T-cell (primary cell): ENCODE measurements around the gene ROBO1. TPM values are rescaled to one million over a fixed set of nuclear protein-coding genes. Genes with fewer than 3 reads are reported as not detected.

Source experiments
- ATAC-seq, 4 experiments: fragments of 200-7000 bp in 3 of 4; fragments of 150-1000 bp in 1 of 4; cut with Tn5 transposase; replicated peaks in 1 of 4; 1 replicate in 3 of 4; 2 replicates in 1 of 4; pipeline ENCODE4 v1.10.0; 2021; ENCODE audit warnings: moderate library complexity in 3 of 4, mild to moderate bottlenecking in 2 of 4, moderate number of reproducible peaks in 1 of 4
- CTCF ChIA-PET, 2 donors: fragments of 300-600 bp; sonication (Branson Sonifier 250); formaldehyde crosslinking; loops; one replicate each; lab custom pipeline; 2022; ENCODE audit warnings: antibody characterized with exemption in 2 of 2; lab: Charles Lee
- POLR2A ChIA-PET, 2 donors: fragments of 300-600 bp; sonication (Branson Sonifier 250); formaldehyde crosslinking; loops; one replicate each; lab custom pipeline; 2022; ENCODE audit warnings: antibody characterized with exemption in 2 of 2; lab: Charles Lee
- DNase-seq, 35 experiments: peaks; one replicate each; pipeline versions ENCODE4 v3.0.0 to v3.0.0-alpha.2; 2013 to 2023
- H3K27ac ChIP-seq: one replicate; pipeline ENCODE4 v1.5.1; 2013; ENCODE audit warnings: low read length
- H3K27me3 ChIP-seq, 2 experiments: replicated peaks in 1 of 2; 1 replicate in 1 of 2; 2 replicates in 1 of 2; pipeline versions ENCODE4 v1.6.1 to v1.7.0; 2013; ENCODE audit warnings: low read length in 1 of 2, mixed read lengths in 1 of 2; ENCODE audit not compliant: control insufficient read depth in 2 of 2, insufficient read depth in 2 of 2; ENCODE audit errors: extremely low read depth in 1 of 2
- H3K36me3 ChIP-seq, 2 donors: 1 replicate in 1 of 2; 2 replicates in 1 of 2; pipeline versions ENCODE4 v1.6.1 to v1.7.0; 2013; ENCODE audit warnings: low read length in 1 of 2; ENCODE audit not compliant: control insufficient read depth in 2 of 2, insufficient read depth in 1 of 2; ENCODE audit errors: extremely low read depth in 1 of 2
- H3K4me1 ChIP-seq, 2 experiments: 1 replicate in 1 of 2; 2 replicates in 1 of 2; pipeline versions ENCODE4 v1.6.1 to v1.7.0; 2013; ENCODE audit warnings: low read length in 2 of 2, mixed read lengths in 1 of 2; ENCODE audit not compliant: insufficient read depth in 2 of 2, control insufficient read depth in 1 of 2; ENCODE audit errors: extremely low read depth in 1 of 2
- H3K4me3 ChIP-seq, 2 donors: 1 replicate in 1 of 2; 2 replicates in 1 of 2; pipeline versions ENCODE4 v1.5.1 to v1.7.0; 2013; ENCODE audit warnings: mild to moderate bottlenecking in 2 of 2, low read length in 1 of 2, moderate library complexity in 1 of 2; ENCODE audit not compliant: control insufficient read depth in 1 of 2; ENCODE audit errors: extremely low read depth in 1 of 2
- H3K9me3 ChIP-seq: 2 replicates; pipeline ENCODE4 v1.7.0; 2013
- H3K27ac Mint-ChIP-seq, 2 donors: one replicate each; pipeline ENCODE4 v1.8.0; 2020 to 2021; ENCODE audit warnings: mild to moderate bottlenecking in 2 of 2, mixed read lengths in 2 of 2
- H3K27me3 Mint-ChIP-seq, 2 donors: one replicate each; pipeline ENCODE4 v1.8.0; 2021 to 2022; ENCODE audit warnings: mixed read lengths in 2 of 2
- H3K36me3 Mint-ChIP-seq: one replicate; pipeline ENCODE4 v1.8.0; 2021; ENCODE audit warnings: mixed read lengths
- H3K4me1 Mint-ChIP-seq, 3 donors: one replicate each; pipeline ENCODE4 v1.8.0; 2020 to 2022; ENCODE audit warnings: mixed read lengths in 3 of 3, mild to moderate bottlenecking in 1 of 3
- H3K4me3 Mint-ChIP-seq, 3 donors: one replicate each; pipeline ENCODE4 v1.8.0; 2020 to 2022; ENCODE audit warnings: mild to moderate bottlenecking in 3 of 3, mixed read lengths in 3 of 3, moderate library complexity in 3 of 3
- H3K9me3 Mint-ChIP-seq, 3 donors: one replicate each; pipeline ENCODE4 v1.8.0; 2020 to 2022; ENCODE audit warnings: mixed read lengths in 3 of 3
- WGBS: methylation state at CpG from one replicate; pipeline ENCODE4 v1.1.5; 2013; ENCODE audit warnings: missing lambda C conversion rate; ENCODE audit not compliant: insufficient coverage; 5-methylcytosine and 5-hydroxymethylcytosine counted together
- total RNA-seq, 35 experiments: library from RNA in 6 of 35; stranded (reverse) in 6 of 35; fragments of 120-200 nt in 1 of 35; gene quantifications; one replicate each; pipeline versions ENCODE4 v1.2.1 to v1.2.4 and lab custom pipeline; 2013 to 2026

Gene ROBO1
- total RNA-seq, 5 donors from 2014 or later (not counting 1 experiment from before 2014, with no cell fraction given) = 0.20 to 2.4 (median 1.7) TPM

GRCh38 chr3:79012530-79012913, 755.3 kb downstream of the ROBO1 start:
- H3K36me3 ChIP-seq = no peaks in the 10 kb centered on the region
- no peaks in the 10 kb centered on the region for H3K27me3 ChIP-seq
- CTCF ChIA-PET = no interaction called here
- no CpG with 5 or more reads among the region's 2 CpGs for WGBS
- DNase-seq (no peak), ATAC-seq (no peak)
- Mint-ChIP-seq H3K27me3 (no peaks in the 10 kb centered on the region), H3K4me1 (no peaks in the 10 kb centered on the region), H3K9me3 (peaks cover 0 to 5% (median 2%) of the 10 kb centered on the region in 3 donors), H3K4me3 (no peak overlapping the region), H3K27ac (no peak overlapping the region), H3K36me3 (no peaks in the 10 kb centered on the region)
- no peak overlapping the region for H3K4me3 ChIP-seq
- no peaks in the 10 kb centered on the region for H3K9me3 ChIP-seq
- POLR2A ChIA-PET = no interaction called here
- no peak overlapping the region for H3K27ac ChIP-seq
- peaks cover 0 to 4% of the 10 kb centered on the region in 2 experiments for H3K4me1 ChIP-seq

- Mint-ChIP-seq H3K9me3 (peaks cover 0 to 5% (median 2%) of the 10 kb centered on the region in 3 donors), H3K27me3 (no peaks in the 10 kb centered on the region), H3K4me1 (no peaks in the 10 kb centered on the region), H3K27ac (no peak overlapping the region), H3K4me3 (no peak overlapping the region), H3K36me3 (no peaks in the 10 kb centered on the region)
- no peaks in the 10 kb centered on the region for H3K27me3 ChIP-seq
- CTCF ChIA-PET = interaction anchor here in 1 of 2 donors (0.5 kb wide), 1 partner anchor 12 kb away, joined by 4 read pairs; no protein-coding TSS in a partner anchor
- DNase-seq (no peak), ATAC-seq (no peak)
- no peak overlapping the region for H3K4me3 ChIP-seq
- H3K36me3 ChIP-seq = no peaks in the 10 kb centered on the region
- H3K4me1 ChIP-seq = peaks cover 0 to under 1% of the 10 kb centered on the region in 2 experiments
- no peak overlapping the region for H3K27ac ChIP-seq
- no peaks in the 10 kb centered on the region for H3K9me3 ChIP-seq
- WGBS = 89% methylated on average over 3 of the region's 5 CpGs
- POLR2A ChIA-PET = no interaction called here
These were observed 755.8 kb downstream of the ROBO1 start for GRCh38 chr3:79011821-79012529.

- Mint-ChIP-seq H3K36me3 (no peaks in the 10 kb centered on the region), H3K27me3 (no peaks in the 10 kb centered on the region), H3K4me1 (no peaks in the 10 kb centered on the region), H3K9me3 (peaks cover 0 to 5% (median 4%) of the 10 kb centered on the region in 3 donors), H3K4me3 (no peak overlapping the region), H3K27ac (no peak overlapping the region)
- CTCF ChIA-PET = no interaction called here
- DNase-seq (no peak), ATAC-seq (no peak)
- Histone ChIP-seq H3K9me3 (no peaks in the 10 kb centered on the region), H3K4me3 (no peak overlapping the region), H3K27ac (no peak overlapping the region), H3K27me3 (no peaks in the 10 kb centered on the region), H3K36me3 (no peaks in the 10 kb centered on the region), H3K4me1 (no peaks in the 10 kb centered on the region)
- POLR2A ChIA-PET = no interaction called here
These were observed 757.9 kb downstream of the ROBO1 start for GRCh38 chr3:79009861-79010260.

GRCh38 chr3:79006077-79006476, 761.7 kb downstream of the ROBO1 start:
- ATAC-seq (no peak), DNase-seq (no peak)
- Histone ChIP-seq H3K4me1 (no peaks in the 10 kb centered on the region), H3K9me3 (no peaks in the 10 kb centered on the region), H3K27ac (no peak overlapping the region), H3K4me3 (no peak overlapping the region), H3K27me3 (no peaks in the 10 kb centered on the region), H3K36me3 (no peaks in the 10 kb centered on the region)
- Mint-ChIP-seq H3K27ac (no peak overlapping the region), H3K4me3 (no peak overlapping the region), H3K27me3 (no peaks in the 10 kb centered on the region), H3K4me1 (no peaks in the 10 kb centered on the region), H3K9me3 (peaks cover 0 to 5% (median 5%) of the 10 kb centered on the region in 3 donors), H3K36me3 (no peaks in the 10 kb centered on the region)
- POLR2A ChIA-PET = no interaction called here
- CTCF ChIA-PET = interaction anchor here in 1 of 2 donors (0.6 kb wide), 1 partner anchor 155 kb away, joined by 3 read pairs; no protein-coding TSS in a partner anchor
- WGBS = no CpG with 5 or more reads among the region's 1 CpG

GRCh38 chr3:79005084-79005483, 762.7 kb downstream of the ROBO1 start:
- POLR2A ChIA-PET = no interaction called here
- H3K4me3 ChIP-seq = no peak overlapping the region
- DNase-seq = no peak
- ATAC-seq = no peak
- H3K4me1 ChIP-seq = no peaks in the 10 kb centered on the region
- peaks cover 0 to 5% (median 5%) of the 10 kb centered on the region in 3 donors for H3K9me3 Mint-ChIP-seq
- no peaks in the 10 kb centered on the region for H3K36me3 Mint-ChIP-seq
- H3K4me3 Mint-ChIP-seq = no peak overlapping the region
- H3K27me3 Mint-ChIP-seq = no peaks in the 10 kb centered on the region
- no peak overlapping the region for H3K27ac Mint-ChIP-seq
- no peaks in the 10 kb centered on the region for H3K27me3 ChIP-seq
- H3K27ac ChIP-seq = no peak overlapping the region
- WGBS = 37% methylated on average over 2 of the region's 6 CpGs
- CTCF ChIA-PET = no interaction called here
- no peaks in the 10 kb centered on the region for H3K36me3 ChIP-seq
- H3K4me1 Mint-ChIP-seq = no peaks in the 10 kb centered on the region
- no peaks in the 10 kb centered on the region for H3K9me3 ChIP-seq

GRCh38 chr3:79003994-79004393, 763.8 kb downstream of the ROBO1 start:
- Histone ChIP-seq H3K27ac (no peak overlapping the region), H3K4me3 (no peak overlapping the region), H3K9me3 (no peaks in the 10 kb centered on the region), H3K4me1 (no peaks in the 10 kb centered on the region), H3K36me3 (no peaks in the 10 kb centered on the region), H3K27me3 (no peaks in the 10 kb centered on the region)
- no peak overlapping the region for H3K27ac Mint-ChIP-seq
- no peaks in the 10 kb centered on the region for H3K4me1 Mint-ChIP-seq
- H3K27me3 Mint-ChIP-seq = no peaks in the 10 kb centered on the region
- DNase-seq (no peak), ATAC-seq (no peak)
- H3K9me3 Mint-ChIP-seq = peaks cover 0 to 14% (median 5%) of the 10 kb centered on the region in 3 donors
- H3K4me3 Mint-ChIP-seq = no peak overlapping the region
- no peaks in the 10 kb centered on the region for H3K36me3 Mint-ChIP-seq
- ChIA-PET POLR2A (no interaction called here), CTCF (no interaction called here)
- no CpG with 5 or more reads among the region's 1 CpG for WGBS
